SIG-M5 treated with dmso at 0.1 percent for 504 hours (cell line): ENCODE data around the gene CFAP100.

ENCODE experiments used
- DNase-seq: peaks from one replicate; lab custom pipeline; 2025; ENCODE audit not compliant: unreplicated experiment; lab: John Stamatoyannopoulos, UW

CFAP100 gene

DNA sequence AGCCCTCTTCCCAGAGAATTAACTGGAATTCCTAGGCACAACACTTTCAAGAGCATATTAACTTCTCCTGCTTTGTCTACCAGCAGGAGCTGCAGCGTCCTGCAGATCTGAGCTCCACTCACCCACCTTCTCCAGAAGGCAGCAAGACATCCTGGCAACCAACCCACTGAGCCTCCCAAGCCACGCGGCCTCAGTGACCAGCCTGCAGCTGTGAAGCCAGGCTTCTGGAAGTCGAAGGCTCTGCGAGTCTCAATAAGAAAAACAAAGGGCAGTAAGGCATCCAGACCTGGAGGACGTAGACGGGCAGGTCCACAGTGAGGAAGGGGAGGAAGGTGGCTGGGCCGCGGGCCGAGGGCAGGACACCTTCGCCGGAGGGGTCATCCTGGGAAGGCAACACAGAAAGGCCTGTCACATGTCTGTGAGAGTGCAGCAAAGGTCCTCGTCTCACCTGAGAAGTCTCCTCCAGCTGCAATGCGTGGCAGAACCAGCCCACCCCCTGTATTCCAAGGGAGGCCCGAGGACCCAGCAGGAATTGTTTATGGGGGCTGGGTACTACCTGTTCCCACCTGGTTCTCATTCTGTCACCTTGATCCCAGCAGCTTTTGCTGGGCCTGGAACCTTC, 44.7 kb downstream of the CFAP100 start:
- no peak for DNase-seq

DNA sequence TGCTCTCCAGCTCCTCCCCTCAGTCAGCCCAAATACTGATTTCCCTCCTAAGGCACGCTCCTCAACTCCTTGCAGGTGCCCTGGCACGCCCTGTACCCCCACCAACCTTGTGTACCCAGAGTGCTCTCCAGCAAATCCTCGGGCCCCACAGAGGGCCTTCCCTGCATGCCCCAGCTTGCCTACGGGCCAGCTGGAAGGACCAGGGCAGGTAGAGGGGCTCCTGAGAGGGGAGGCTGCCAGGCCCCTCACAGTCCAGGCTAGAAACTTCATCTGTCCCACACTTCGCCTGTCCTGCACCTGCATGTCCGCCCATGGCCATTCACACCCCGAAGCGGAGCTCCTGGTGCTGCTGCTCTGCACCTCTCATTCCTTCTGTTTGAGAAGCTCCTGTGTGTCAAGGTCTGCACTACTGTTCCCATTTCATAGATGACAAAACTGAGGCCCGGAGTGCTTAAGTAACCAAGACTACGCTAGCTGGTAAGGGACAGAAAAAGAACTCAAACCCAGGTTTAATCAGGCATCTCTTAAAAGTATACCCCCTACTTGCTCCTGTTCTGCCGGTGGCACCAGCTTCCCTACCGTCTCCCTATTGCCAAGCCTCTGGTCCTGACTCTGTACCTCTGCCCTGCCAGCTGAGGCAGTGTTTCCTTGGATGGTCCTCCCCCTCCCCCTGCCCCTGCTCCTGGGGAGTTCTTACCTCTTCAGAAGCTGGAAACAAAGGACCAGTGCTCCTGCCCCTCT, 45.4 kb downstream of the CFAP100 start:
- DNase-seq: no peak

DNA sequence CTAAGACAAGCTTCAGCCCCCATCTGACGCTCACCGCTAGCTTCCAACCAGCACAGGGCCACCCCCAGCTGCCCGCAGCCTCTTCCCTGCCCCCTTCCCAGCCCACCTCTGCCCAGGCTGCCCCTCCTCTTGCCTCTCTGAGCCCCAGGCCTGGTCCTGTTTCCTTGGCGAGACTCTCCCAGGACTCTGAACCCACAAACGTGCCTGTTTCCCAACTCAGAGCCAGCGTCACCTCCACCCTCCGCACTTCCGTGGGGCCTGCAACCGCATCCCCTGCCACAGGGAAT, 45.9 kb downstream of the CFAP100 start:
- DNase-seq: no peak

DNA sequence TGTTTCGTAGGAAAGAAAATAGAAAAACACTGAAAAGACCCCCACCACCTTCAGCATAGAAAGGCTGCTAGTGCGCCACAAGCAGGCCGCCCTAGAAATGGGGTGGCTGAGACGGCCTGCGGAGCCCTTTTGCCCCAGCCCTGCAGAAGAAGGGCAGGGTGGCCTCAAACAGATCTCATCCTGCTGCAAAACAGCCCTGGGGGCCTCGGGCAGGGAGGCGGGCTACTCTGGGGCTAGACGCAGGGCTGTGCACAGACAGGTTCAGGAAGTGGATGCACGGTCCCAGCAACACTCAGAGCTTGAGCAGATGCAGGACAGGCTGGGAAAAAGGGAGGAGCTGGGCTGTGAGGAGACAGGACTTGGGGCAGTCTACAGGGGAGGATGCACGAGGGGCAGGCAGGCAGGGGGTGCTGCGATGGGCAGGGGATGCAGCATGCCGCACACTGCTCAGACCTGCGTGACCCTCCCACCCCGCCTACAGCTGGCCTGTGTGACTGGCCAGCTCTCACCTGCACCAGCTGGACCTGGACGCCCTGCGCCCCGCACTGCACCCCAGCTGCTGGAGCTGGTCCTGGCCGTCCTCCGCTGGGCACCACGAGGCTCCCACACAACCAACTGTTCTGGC, 46.7 kb downstream of the CFAP100 start:
- DNase-seq: no peak

DNA sequence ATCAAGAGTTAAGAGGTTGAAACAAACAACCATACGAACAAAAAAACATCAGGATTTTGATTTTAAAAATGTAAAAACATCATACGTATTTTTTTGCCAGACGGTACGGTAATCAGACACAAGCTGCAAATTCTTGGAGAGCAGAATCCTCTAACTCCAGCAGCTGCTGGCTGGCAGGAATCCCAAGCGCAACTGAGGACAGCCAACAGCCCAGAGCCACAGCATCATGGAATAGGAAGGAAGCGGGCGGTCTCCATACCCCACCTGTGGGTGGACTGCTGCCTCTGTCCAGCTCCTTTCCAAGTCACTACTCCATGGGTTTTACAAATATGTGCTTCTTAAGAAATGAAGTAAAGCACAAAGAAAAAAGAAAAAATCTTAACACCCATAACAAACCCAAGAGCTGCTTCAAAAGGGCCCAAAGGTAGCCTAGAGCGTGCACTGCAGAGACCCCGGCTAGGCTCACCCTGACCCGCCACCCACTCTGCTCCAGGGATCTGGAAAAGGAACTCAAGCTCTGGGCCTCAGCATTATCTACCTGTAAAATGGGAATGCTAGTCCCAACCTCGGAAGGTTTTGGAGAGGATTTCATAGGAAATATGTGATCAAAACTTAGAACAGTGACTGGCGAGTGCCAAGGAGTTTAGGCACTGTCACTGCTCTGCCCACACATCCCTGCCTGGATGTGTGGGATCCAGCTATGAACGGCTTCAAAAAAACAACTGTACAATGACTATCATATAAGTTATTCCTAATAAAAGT, 47.6 kb downstream of the CFAP100 start:
- no peak for DNase-seq

DNA sequence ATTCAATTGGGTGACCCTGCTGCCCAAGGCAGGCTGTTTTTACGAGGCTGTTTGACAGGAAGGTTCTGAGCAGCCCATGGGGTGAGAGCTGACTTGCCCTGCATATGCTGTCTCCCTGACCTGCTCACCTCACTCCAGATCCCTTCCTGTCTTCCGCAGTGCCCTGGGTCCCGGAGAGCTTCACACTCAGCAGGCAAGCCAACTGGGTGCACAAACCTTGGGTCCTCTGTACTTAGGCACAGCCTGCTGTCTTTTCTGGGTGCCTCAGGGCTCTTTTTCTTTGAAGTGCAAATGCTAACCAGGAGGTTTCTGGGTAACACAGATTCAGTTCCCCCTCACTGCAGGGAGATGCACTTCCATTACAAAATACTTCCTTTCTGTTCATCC, 48.1 kb downstream of the CFAP100 start:
- no peak for DNase-seq

DNA sequence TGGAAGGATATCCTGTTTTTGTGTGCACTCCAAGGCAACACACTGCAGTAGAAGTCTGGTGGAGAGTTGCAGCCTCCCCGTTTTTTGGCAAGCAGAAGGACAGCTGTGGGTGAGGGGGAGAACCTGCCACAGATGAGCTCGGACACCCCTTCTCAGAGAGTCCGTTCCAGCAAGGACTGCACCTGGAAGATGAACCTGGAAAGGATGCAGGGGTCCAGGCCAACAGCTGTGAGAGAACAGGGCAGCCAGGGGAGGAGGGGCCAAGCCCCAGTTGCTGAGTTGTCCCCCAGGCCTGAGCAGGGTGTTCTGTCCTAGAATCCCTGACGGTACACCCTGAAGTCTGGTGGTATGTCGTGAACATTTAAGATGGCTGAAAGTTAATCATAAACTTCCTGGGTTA, 50.8 kb downstream of the CFAP100 start:
- no peak for DNase-seq

DNA sequence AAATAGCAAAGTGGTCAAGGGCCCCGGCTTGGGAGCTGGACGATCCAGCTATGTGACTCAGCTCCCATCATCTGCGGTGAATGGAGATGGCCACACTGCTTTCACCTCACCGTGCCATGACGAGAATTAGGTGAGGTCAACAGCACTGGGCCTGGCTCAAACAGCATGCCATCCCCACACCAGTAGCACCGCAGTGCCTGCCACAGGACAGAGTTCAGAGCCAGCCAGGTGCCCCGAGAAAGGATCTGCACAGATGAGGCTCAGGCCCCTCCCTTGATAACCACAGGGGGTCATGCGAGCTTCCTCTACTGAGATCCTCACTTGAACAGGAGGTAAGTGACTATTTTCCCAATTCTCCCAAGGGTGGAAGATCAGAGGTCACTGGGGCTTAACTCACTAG, 51.6 kb downstream of the CFAP100 start:
- no peak for DNase-seq

DNA sequence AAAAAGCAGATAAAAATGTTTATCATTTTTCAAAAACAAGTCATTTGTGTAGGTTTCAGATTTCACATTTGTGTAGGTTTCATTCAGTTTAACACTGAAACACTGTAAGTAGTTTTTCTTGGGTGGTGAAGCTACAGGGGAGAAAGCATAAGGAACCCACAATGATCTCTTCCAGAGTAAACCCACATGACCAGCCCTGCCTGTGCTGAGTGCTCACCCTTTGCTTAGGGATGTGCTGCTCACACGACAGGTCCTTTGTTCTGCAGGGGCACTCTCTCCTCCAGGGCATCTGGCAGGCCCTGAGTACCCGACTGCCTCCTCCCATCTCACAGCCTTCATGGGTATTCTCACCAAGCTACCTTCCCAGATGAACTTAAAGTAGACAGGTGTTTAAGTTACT, 52.1 kb downstream of the CFAP100 start:
- no peak for DNase-seq

DNA sequence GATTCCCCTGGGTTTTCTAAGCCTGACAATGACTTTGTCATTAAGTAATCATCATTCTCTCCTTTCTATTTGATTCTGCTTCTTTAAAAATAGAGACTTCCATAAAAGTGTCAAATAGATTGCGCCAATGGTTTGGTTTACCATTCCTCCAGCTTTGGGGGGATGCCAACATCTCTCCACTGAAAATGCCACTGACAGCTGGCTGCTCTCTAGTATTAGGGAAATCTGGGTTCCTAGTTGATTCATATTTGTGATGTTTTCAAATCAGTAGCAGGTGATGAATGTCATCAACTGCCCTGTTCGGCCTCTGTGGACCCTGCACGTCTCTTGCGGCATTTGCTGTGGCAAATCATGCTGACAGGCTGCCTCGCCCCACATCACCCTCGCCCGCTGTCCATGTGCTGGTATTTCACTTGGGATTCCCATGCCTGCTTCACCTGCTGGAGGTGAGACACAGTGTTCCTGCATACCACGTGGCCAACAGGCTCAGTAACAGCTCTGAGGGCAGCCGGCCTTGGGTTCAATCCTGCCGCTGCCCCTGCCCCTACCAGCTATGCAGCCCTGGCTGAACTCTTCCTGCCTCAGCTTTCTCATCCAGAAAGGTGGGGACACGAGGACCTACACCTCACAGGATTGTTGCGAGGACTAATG, 52.9 kb downstream of the CFAP100 start:
- no peak for DNase-seq

DNA sequence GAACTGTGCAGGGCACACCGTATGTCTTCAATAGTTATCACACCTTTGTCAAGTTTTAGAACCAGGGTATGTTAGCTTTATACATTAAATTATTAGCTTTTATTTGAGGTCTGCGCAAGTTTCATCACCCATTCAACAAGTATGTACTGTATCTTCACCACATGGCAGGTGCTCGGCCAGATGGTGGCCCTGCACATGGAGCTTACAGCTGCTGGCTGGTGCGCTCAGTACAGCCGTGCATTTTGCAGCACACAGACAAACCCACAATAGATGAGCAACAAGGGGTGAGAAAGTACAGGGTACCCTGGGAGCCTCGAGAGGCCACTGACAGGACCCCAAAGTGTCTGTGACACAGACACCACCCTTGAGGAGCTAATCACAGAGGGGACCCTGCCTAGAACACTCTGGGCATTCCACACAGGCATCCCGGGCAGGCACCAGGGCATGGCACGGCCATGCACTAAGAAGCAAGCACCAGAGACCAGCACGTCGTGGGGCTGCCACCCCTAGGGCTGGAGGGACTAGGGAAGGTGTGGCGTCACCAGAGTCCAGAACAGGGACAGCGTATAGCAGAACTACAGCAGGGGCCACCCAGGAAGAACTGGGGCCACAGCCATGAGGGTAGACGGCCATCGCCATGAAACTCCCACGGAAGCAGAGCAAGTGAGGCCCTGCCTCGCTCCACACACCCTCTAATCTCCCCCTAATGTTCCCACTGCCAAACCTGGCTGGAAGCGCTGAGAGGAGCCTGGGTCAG, 53.6 kb downstream of the CFAP100 start:
- no peak for DNase-seq

DNA sequence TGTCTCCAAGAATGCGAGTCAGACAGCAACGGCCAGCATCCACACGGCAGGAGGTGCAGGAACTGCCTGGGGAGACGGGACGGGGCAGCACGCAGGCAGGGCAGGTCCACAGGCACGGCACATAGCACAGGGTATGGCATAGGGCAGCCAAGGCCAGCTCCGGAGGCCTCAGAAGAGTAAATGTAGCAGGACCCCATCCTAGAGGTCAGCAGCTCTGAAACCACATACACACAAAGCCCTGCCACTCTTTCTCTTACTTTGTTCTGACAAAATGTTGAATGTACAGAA, 54.1 kb downstream of the CFAP100 start:
- no peak for DNase-seq

DNA sequence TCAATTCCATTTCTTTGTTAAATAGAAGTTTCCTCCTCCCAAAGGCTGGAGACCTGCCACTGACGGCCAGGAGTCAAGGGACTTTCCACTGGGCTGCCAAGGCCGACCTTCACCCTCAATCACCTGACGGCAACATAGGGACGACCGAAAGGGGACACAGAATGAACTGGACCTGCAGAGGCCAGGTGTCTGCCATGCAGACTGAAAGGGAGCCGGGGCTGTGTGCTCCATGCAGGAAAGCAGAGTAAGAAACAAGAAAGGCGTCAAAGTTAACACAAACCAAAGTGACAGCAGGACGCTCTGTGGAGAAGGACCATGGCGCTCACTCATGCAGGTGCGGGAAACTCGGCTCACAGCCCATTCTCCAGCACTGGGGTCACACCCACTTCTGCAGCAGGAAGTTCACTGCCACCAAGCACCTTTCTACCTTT, 54.9 kb downstream of the CFAP100 start:
- DNase-seq: no peak

DNA sequence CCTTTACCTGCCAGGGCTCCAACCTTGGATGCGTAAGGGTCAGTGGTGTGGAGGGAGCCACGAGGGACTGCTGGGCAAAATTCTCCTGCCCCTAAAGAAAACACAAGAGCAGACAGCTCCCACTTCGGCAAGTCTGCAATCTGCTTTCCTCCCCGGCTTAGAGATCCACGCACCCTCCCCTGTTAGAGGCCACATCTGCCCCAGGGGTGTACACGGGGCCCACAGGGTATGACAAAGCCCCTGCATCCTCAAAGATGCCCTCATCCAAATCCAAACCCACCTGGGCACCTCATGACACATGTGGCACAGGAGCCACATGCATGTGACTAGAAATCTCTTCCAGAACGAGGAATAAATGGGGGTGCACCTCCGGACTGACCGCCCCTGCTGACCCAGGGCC, 55.5 kb downstream of the CFAP100 start:
- DNase-seq: no peak

DNA sequence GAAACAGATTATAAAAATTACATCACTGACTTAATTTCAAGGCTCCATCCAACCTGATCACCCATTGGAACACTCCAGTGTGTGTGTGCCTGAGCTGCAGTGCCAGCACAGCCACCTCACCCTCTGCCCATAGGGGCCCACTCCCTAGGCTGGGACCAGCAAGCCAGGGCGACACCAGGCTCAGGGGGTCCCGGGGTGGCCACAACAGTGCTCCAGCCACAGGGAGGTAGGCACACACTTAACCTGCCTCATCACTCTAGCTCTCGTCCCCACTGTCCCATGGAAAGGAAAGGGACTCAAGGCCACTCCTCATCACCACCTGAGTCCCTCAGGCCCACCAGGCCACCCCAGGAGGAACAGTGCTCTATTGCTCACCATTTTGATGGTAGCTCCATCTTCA, 56.0 kb downstream of the CFAP100 start:
- no peak for DNase-seq

DNA sequence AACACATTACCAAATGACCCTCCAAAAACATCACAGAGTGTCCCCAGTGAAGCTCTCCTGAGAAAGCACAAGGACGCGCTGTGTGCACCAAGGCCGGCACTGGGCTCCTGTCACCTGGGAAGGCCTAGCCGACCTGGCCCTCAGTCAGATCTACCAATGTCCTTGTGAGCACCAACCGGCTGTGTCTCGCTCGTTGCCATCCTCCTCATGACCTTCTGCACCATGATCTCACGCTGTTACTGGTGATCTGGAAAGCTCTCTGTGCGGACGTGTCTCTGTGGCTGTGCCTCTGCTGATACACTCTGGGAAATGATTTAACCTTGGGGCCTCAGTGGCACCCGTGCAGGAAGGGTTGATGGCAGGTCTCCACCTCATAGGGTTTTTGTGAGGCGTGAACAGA, 56.8 kb downstream of the CFAP100 start:
- no peak for DNase-seq

DNA sequence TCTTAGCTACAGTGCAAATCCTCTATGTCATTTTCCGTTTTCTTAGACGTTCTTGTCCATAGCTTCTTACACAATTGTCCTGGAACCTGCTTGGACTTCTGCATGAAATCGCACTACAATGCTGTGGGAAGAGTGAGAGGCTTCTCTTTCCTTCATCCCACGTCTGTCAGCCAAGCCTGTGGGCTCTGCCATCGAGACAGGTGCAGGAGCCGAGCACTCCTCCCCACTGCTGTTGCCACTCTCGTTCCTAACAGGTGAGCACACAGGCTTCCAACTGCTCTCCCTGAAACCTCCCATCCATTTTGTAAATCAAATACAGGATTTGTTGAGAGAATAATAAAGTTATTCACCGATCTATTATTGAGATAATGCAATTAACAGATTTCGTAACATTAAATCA, 57.5 kb downstream of the CFAP100 start:
- DNase-seq: no peak

DNA sequence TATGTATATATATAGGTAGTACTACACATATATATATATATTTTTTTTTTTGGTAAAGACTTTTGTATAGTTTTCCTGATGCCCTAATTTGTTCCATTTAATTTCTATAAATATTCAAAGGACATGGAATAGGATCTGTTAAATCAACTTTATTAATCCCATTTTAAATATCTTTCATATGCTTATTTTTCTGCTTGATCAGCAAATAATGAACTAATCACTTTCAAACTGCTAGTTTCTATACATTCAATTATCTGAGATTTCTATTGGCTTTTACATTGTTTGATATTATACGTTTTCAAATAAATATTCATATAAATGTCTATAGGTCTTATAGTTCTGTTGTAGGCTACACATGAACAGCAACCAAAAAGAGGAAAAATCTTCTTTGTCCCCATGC, 59.3 kb downstream of the CFAP100 start:
- DNase-seq: no peak

DNA sequence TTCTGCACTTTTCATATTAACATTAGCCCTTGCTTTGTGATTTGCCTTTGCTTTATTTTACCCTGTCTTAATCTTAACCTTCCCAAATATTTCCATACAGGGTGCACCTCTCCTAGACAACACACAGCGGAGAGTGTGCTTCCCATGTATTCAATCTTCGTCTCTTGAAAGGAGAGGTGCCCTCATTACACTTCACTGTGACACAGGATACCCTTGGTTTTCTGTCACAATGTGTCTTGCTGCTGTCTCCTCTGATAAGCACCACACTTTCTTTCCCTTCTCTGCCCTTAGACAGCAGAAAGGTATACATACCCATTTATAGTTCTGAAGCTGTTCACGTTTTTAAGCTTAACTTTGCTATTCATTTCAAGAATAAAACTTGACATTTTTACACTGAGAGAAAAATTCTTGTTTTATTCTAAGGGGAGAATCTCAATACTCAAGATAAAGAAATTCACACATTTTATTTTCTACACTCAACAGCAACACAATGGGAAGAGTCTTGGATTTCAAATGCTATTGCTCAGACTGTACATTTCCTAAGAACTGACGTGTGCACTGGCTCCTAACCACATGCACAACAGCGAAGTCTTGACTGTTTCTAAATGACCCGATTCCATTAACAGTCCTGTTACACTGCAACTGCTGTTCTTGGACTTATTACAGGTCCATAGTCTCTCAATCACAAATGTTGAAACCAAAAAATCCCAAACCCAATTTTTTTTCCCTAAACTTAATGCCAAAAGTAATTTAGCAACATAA, 59.9 kb downstream of the CFAP100 start:
- DNase-seq: no peak

DNA sequence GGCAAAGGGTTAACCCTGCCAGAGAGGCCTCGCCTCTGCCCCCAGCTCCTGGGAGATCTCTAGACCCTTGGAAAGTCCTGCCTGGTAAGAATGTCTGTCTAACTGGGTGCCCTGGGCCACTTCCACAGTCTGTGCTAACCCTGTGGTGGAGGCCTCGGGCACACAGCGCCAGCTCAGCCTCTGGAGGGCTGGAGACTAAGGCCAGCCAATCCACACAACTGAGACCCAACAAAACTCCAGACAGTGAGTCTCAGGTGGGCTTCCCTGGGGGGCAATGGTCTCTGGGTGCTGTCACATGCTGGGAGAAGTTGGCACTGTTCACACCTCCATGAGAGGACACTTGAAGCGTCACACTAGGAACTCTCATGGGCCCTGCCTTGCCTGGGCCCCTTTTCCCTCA, 61.5 kb downstream of the CFAP100 start:
- DNase-seq: no peak
